Adrenal gland (tissue), 12 donors: ENCODE results near the gene LZTR1. TPM values are rescaled to one million over a fixed set of nuclear protein-coding genes. Genes with fewer than 3 reads are reported as not detected.

ENCODE experiments used
- DNase-seq, 7 donors: peaks; one replicate each; pipeline ENCODE4 v3.0.0-alpha.2; 2019 to 2020
- H3K27ac ChIP-seq, 5 donors: fragments of 200-600 bp; sonication (generic) in 4 of 5; 1 replicate in 3 of 5; 2 replicates in 2 of 5; pipeline versions ENCODE4 v1.5.1 to v1.8.0; 2016 to 2020; ENCODE audit warnings: mild to moderate bottlenecking in 1 of 5
- H3K27me3 ChIP-seq: fragments of 200-600 bp; 2 replicates; pipeline ENCODE4 v1.8.0; 2021
- H3K36me3 ChIP-seq, 2 donors: fragments of 200-600 bp; replicated peaks in 1 of 2; 1 replicate in 1 of 2; 2 replicates in 1 of 2; pipeline versions ENCODE4 v1.5.1 to v1.8.0; 2018 to 2022
- H3K4me1 ChIP-seq, 2 donors: fragments of 200-600 bp; replicated peaks in 1 of 2; 1 replicate in 1 of 2; 2 replicates in 1 of 2; pipeline versions ENCODE4 v1.5.1 to v1.8.0; 2018 to 2021
- H3K4me3 ChIP-seq, 4 donors: fragments of 200-600 bp; sonication (generic) in 3 of 4; one replicate each; pipeline ENCODE4 v1.5.1; 2016 to 2018
- H3K9me3 ChIP-seq, 3 donors: fragments of 200-600 bp; sonication (generic) in 1 of 3; replicated peaks in 1 of 3; 1 replicate in 2 of 3; 2 replicates in 1 of 3; pipeline versions ENCODE4 v1.5.1 to v1.8.0; 2016 to 2021
- CTCF ChIP-seq, 6 experiments: fragments of 450-650 bp in 4 of 6; fragments of 200-600 bp in 2 of 6; sonication (generic) in 1 of 6; IDR thresholded peaks; 1 replicate in 5 of 6; 2 replicates in 1 of 6; pipeline versions ENCODE4 v1.5.1 to v1.8.0; 2016 to 2021; ENCODE audit warnings: antibody characterized with exemption in 6 of 6, mild to moderate bottlenecking in 2 of 6, moderate library complexity in 1 of 6
- POLR2A ChIP-seq, 2 donors: fragments of 450-650 bp; IDR thresholded peaks; one replicate each; pipeline ENCODE4 v1.6.1; 2017; ENCODE audit warnings: antibody characterized with exemption in 2 of 2, mild to moderate bottlenecking in 2 of 2, moderate library complexity in 1 of 2
- WGBS, 4 donors: extraction: QIAGEN DNeasy Blood & Tissue Kit in 2 of 4; methylation state at CpG; one replicate each; pipeline versions ENCODE4 v1.1.5 to v1.1.7; 2013 to 2017; 5-methylcytosine and 5-hydroxymethylcytosine counted together
- intact Hi-C, 2 donors: fragments of 100-400 bp; cut with DNase I; formaldehyde crosslinking; loops; one replicate each; pipeline versions ENCODE4 v1.14.1 to v1.15.0; 2022 to 2023
- polyA plus RNA-seq, 3 donors: library from polyadenylated mRNA; stranded (reverse); fragments of 200-250 nt in 2 of 3; fragments of 350-450 nt in 1 of 3; fragmentation: Illumina TruSeq in 1 of 3; extraction: RNeasy Lipid Tissue Mini Kit (QIAGEN cat#74804) in 1 of 3; gene quantifications; one replicate each; pipeline ENCODE4 v1.2.3, GENCODE V29; 2013 to 2014
- total RNA-seq, 9 donors: library from RNA; depleted of rRNA in 4 of 9; stranded (reverse); fragments of >200 nt in 4 of 9; fragments of 120-200 nt in 1 of 9; fragmentation: NEBNext Ultra II Directional in 1 of 9; extraction: Animal tissue kit (Norgen Biotek cat#: 25700) in 1 of 9; gene quantifications; one replicate each; pipeline versions ENCODE4 v1.1.0 to v1.2.4, GENCODE V29; 2013 to 2023
- donor health status: healthy with polysubstance abuse.
- donor health status: Bipolar disorder and iron deficiency.
- donor health status: DM: yes; HTN: yes; CAD: no.
- donor health status: DM: no; HTN: no; CAD: no.
- donor health status: DM: no; HTN: no; CAD: no.
- donor health status: DM: yes; HTN: yes; CAD: no.

LZTR1 gene
- total and polyA plus RNA-seq, 12 donors: 32.6 to 100 (median 55.8) TPM

- DNase-seq: no peak
- intact Hi-C loops: no loop called here
- Histone ChIP-seq H3K4me1 (peaks cover 0 to 7% of the 10 kb centered on the region in 2 donors), H3K36me3 (no peaks in the 10 kb centered on the region), H3K27me3 (no peaks in the 10 kb centered on the region), H3K9me3 (no peaks in the 10 kb centered on the region), H3K27ac (no peak overlapping the region), H3K4me3 (no peak overlapping the region)
- no peak for TF ChIP-seq CTCF (IDR thresholded peaks at IDR 0.05)
- TF ChIP-seq POLR2A (IDR thresholded peaks at IDR 0.05): no peak
- 76 to 84% (median 82%) methylated on average over 14 to 21 of the region's 21 CpGs for WGBS, 4 donors
Measured at GRCh38 chr22:20972933-20973577, 9.0 kb upstream of the LZTR1 start.

GRCh38 chr22:20973634-20974286 is 8.3 kb upstream of the LZTR1 start:
- intact Hi-C loops: no loop called here
- H3K4me3 ChIP-seq: no peak overlapping the region
- DNase-seq: no peak
- TF ChIP-seq POLR2A (IDR thresholded peaks at IDR 0.05) (no peak), CTCF (IDR thresholded peaks at IDR 0.05) (no peak)
- H3K36me3 ChIP-seq: no peaks in the 10 kb centered on the region
- H3K4me1 ChIP-seq: peaks cover 0 to 7% of the 10 kb centered on the region in 2 donors
- H3K9me3 ChIP-seq: peaks cover 0 to 4% (median 0%) of the 10 kb centered on the region in 3 donors
- 74 to 84% (median 79%) methylated on average over 6 to 21 of the region's 21 CpGs for WGBS, 4 donors
- H3K27me3 ChIP-seq: no peaks in the 10 kb centered on the region
- H3K27ac ChIP-seq: no peak overlapping the region

- TF ChIP-seq CTCF (IDR thresholded peaks at IDR 0.05) (no peak), POLR2A (IDR thresholded peaks at IDR 0.05) (no peak)
- no peak for DNase-seq
- 80 to 95% (median 87%) methylated on average over 4 to 16 of the region's 16 CpGs for WGBS, 4 donors
- peaks cover 2 to 7% of the 10 kb centered on the region in 2 donors for H3K4me1 ChIP-seq
- H3K27me3 ChIP-seq: no peaks in the 10 kb centered on the region
- intact Hi-C loops: no loop called here
- no peak overlapping the region for H3K4me3 ChIP-seq
- H3K9me3 ChIP-seq: peaks cover 0 to 4% (median 0%) of the 10 kb centered on the region in 3 donors
- H3K27ac ChIP-seq: no peak overlapping the region
- no peaks in the 10 kb centered on the region for H3K36me3 ChIP-seq
Measured at GRCh38 chr22:20974336-20974955, 7.7 kb upstream of the LZTR1 start.

GRCh38 chr22:20975541-20976290 is 6.4 kb upstream of the LZTR1 start:
- no peak overlapping the region for H3K27ac ChIP-seq
- WGBS, 4 donors: 78 to 86% (median 79%) methylated on average over 8 to 14 of the region's 14 CpGs
- no peak for DNase-seq
- H3K4me1 ChIP-seq: peaks cover 10 to 20% of the 10 kb centered on the region in 2 donors
- intact Hi-C loops: no loop called here
- H3K4me3 ChIP-seq: no peak overlapping the region
- TF ChIP-seq POLR2A (IDR thresholded peaks at IDR 0.05) (no peak), CTCF (IDR thresholded peaks at IDR 0.05) (no peak)
- H3K9me3 ChIP-seq: peaks cover 0 to 4% (median 0%) of the 10 kb centered on the region in 3 donors
- H3K27me3 ChIP-seq: no peaks in the 10 kb centered on the region
- no peaks in the 10 kb centered on the region for H3K36me3 ChIP-seq
